Panc1 (cell line): ENCODE data around the gene THBS2. TPM values are rescaled to one million over a fixed set of nuclear protein-coding genes. Genes with fewer than 3 reads are reported as not detected.

ENCODE experiments used
- ATAC-seq: fragments of 200-7000 bp; cut with Tn5 transposase; 2 replicates; pipeline ENCODE4 v1.9.1; 2020; ENCODE audit warnings: mild to moderate bottlenecking, moderate library complexity
- BruUV-seq: library from RNA; stranded (reverse); fragments of 400-500 nt; replicated peaks from 2 replicates; lab custom pipeline; 2021; lab: Mats Ljungman, UMichigan
- CTCF ChIA-PET: fragments of 300-600 bp; sonication (Branson Sonifier 250); formaldehyde crosslinking; loops from one replicate; lab custom pipeline; 2022; ENCODE audit warnings: antibody characterized with exemption; lab: Charles Lee
- POLR2A ChIA-PET: fragments of 300-600 bp; sonication (Branson Sonifier 250); formaldehyde crosslinking; loops from one replicate; lab custom pipeline; 2022; ENCODE audit warnings: antibody characterized with exemption; lab: Charles Lee
- DNase-seq: peaks from one replicate; pipeline ENCODE4 v3.0.0-alpha.2; 2010; ENCODE audit warnings: low read depth, low spot score
- H3K27ac ChIP-seq: 2 replicates; pipeline ENCODE4 v1.5.1; 2011; ENCODE audit warnings: mild to moderate bottlenecking, low read length, inconsistent platforms
- H3K27me3 ChIP-seq: fragments of 200-500 bp; sonication (Bioruptor generic); 2 replicates; pipeline ENCODE4 v1.6.0; 2014; ENCODE audit warnings: low read length, inconsistent platforms; ENCODE audit not compliant: control insufficient read depth, insufficient read depth
- H3K36me3 ChIP-seq: fragments of 200-500 bp; sonication (Bioruptor generic); 2 replicates; pipeline ENCODE4 v1.5.1; 2014; ENCODE audit warnings: inconsistent platforms, mild to moderate bottlenecking, low read length, moderate library complexity; ENCODE audit not compliant: control insufficient read depth, insufficient read depth
- H3K4me1 ChIP-seq: 2 replicates; pipeline ENCODE4 v1.5.1; 2011; ENCODE audit warnings: inconsistent platforms, mild to moderate bottlenecking, low read length, moderate library complexity; ENCODE audit not compliant: control insufficient read depth, insufficient read depth
- H3K4me3 ChIP-seq, 2 experiments: 2 replicates each; pipeline ENCODE4 v1.5.1; 2011 to 2012; ENCODE audit warnings: low read depth in 2 of 2, low read length in 2 of 2, mild to moderate bottlenecking in 2 of 2, inconsistent platforms in 1 of 2, moderate library complexity in 1 of 2
- H3K9me3 ChIP-seq: fragments of 200-500 bp; sonication (Bioruptor generic); 2 replicates; pipeline ENCODE4 v1.5.1; 2014; ENCODE audit warnings: low read depth, mild to moderate bottlenecking, inconsistent platforms, low read length, moderate library complexity; ENCODE audit not compliant: control insufficient read depth, insufficient read depth
- POLR2AphosphoS5 ChIP-seq: IDR thresholded peaks from 2 replicates; pipeline ENCODE4 v1.6.1; 2012; ENCODE audit warnings: mild to moderate bottlenecking, low read depth, low read length, moderate library complexity
- SIN3A ChIP-seq: IDR thresholded peaks from 2 replicates; pipeline ENCODE4 v1.6.1; 2012; ENCODE audit warnings: low read depth, mild to moderate bottlenecking, low read length, moderate library complexity, borderline replicate concordance; ENCODE audit not compliant: insufficient read depth
- TCF7L2 ChIP-seq: IDR thresholded peaks from 2 replicates; pipeline ENCODE4 v1.6.1; 2011; ENCODE audit warnings: mild to moderate bottlenecking, low read depth, low read length, inconsistent platforms
- in situ Hi-C: cut with HindIII; loops from 2 replicates; pipeline ENCODE4 v1.10.0; 2016; ENCODE audit warnings: low sequenced_read_pairs, low pct_unique_long_range_greater_than_20kb
- intact Hi-C: fragments of 100-400 bp; cut with micrococcal nuclease; formaldehyde crosslinking; loops from one replicate; pipeline ENCODE4 v1.10.0; 2022; ENCODE audit not compliant: unreplicated experiment
- total RNA-seq: library from RNA; stranded (reverse); gene quantifications from one replicate; pipeline ENCODE4 v1.2.1, GENCODE V29; 2021; ENCODE audit not compliant: unreplicated experiment
- TF ChIP-seq, protein P1 (sequence below): fragments of 450-650 bp; IDR thresholded peaks from 2 replicates; pipeline ENCODE4 v1.5.1; 2017; ENCODE audit warnings: mild to moderate bottlenecking
- TF ChIP-seq, protein P2 (sequence below), 2 experiments: IDR thresholded peaks; 2 replicates each; pipeline ENCODE4 v1.6.1; 2011 to 2012; ENCODE audit warnings: low read depth in 2 of 2, control low read depth in 1 of 2, low read length in 1 of 2, mild to moderate bottlenecking in 1 of 2, moderate library complexity in 1 of 2; ENCODE audit not compliant: insufficient read depth in 1 of 2

THBS2 gene
- total RNA-seq, 1 experiment from 2014 or later = 0.05 TPM

DNA sequence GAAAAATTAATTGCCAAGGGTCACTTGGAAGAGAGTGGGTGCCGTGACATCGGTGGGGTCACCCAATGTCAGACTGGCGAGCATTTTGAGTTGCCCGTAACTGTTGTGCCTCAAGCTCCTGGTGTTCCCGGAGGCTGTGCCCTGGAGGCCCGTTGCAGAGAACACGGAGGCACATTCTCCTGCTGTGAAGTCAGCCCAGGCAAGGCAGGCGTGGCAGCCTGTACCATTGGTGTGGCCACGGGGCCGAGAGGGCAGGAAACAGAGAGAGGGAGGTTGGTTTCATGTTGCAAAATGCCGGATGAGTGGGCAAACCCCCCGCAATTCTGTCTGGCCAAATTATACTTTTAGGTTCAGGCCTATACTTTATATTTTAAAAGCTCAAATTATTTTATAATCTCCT, 81.2 kb downstream of the THBS2 start:
- DNase-seq (no peak), ATAC-seq (peak; percentile 77)
- in situ Hi-C loops (no loop called here), intact Hi-C loops (no loop called here)
- no peak for TF ChIP-seq TCF7L2
- TF ChIP-seq SIN3A = no peak
- TF ChIP-seq POLR2AphosphoS5 = no peak
- TF ChIP-seq, protein P1, sequence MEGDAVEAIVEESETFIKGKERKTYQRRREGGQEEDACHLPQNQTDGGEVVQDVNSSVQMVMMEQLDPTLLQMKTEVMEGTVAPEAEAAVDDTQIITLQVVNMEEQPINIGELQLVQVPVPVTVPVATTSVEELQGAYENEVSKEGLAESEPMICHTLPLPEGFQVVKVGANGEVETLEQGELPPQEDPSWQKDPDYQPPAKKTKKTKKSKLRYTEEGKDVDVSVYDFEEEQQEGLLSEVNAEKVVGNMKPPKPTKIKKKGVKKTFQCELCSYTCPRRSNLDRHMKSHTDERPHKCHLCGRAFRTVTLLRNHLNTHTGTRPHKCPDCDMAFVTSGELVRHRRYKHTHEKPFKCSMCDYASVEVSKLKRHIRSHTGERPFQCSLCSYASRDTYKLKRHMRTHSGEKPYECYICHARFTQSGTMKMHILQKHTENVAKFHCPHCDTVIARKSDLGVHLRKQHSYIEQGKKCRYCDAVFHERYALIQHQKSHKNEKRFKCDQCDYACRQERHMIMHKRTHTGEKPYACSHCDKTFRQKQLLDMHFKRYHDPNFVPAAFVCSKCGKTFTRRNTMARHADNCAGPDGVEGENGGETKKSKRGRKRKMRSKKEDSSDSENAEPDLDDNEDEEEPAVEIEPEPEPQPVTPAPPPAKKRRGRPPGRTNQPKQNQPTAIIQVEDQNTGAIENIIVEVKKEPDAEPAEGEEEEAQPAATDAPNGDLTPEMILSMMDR = no peak
- TF ChIP-seq, protein P2, sequence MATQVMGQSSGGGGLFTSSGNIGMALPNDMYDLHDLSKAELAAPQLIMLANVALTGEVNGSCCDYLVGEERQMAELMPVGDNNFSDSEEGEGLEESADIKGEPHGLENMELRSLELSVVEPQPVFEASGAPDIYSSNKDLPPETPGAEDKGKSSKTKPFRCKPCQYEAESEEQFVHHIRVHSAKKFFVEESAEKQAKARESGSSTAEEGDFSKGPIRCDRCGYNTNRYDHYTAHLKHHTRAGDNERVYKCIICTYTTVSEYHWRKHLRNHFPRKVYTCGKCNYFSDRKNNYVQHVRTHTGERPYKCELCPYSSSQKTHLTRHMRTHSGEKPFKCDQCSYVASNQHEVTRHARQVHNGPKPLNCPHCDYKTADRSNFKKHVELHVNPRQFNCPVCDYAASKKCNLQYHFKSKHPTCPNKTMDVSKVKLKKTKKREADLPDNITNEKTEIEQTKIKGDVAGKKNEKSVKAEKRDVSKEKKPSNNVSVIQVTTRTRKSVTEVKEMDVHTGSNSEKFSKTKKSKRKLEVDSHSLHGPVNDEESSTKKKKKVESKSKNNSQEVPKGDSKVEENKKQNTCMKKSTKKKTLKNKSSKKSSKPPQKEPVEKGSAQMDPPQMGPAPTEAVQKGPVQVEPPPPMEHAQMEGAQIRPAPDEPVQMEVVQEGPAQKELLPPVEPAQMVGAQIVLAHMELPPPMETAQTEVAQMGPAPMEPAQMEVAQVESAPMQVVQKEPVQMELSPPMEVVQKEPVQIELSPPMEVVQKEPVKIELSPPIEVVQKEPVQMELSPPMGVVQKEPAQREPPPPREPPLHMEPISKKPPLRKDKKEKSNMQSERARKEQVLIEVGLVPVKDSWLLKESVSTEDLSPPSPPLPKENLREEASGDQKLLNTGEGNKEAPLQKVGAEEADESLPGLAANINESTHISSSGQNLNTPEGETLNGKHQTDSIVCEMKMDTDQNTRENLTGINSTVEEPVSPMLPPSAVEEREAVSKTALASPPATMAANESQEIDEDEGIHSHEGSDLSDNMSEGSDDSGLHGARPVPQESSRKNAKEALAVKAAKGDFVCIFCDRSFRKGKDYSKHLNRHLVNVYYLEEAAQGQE (IDR thresholded peaks at IDR 0.05; ENCODE audit: insufficient read depth in 1 of 2, low read depth in 2 of 2, low read length in 1 of 2) = no peak
- CTCF ChIA-PET = no interaction called here
- Histone ChIP-seq H3K27me3 (no peaks in the 10 kb centered on the region), H3K9me3 (no peaks in the 10 kb centered on the region), H3K4me3 (0 out of 4 replicates have a peak overlapping the region, but pooled peaks of 1 of the 2 experiments have one; percentile 8), H3K36me3 (no peaks in the 10 kb centered on the region), H3K4me1 (peaks cover 7% of the 10 kb centered on the region; the same call in 1 of the 2 replicates), H3K27ac (no peak overlapping the region)
- BruUV-seq = no TSS peak
- POLR2A ChIA-PET = no interaction called here

DNA sequence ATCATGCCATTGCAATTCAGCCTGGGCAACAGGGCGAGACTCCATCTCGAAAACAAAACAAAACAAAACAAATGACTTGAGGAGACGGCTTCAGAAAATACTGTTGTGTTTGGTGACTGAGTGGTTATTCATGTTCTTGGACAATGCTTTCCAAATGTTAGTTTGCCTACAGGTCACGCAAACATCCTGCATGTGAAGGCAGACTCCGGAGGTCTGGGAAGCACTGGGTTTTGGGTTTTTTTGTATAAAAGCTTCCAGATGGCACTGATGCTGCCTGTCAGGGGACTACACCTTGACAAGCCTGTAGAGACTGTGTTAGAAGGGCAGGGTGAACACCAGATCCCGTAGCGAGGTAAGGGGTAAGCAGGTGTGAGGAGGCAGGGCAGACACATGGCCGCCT, 81.7 kb downstream of the THBS2 start:
- BruUV-seq = no TSS peak
- POLR2A ChIA-PET = no interaction called here
- ATAC-seq = 0 out of 2 replicates have a peak, but pooled peaks have one; percentile 50
- H3K4me1 ChIP-seq = peaks cover 7% of the 10 kb centered on the region; the same call in 1 of the 2 replicates
- CTCF ChIA-PET = no interaction called here
- H3K9me3 ChIP-seq = no peaks in the 10 kb centered on the region
- no peaks in the 10 kb centered on the region for H3K27me3 ChIP-seq
- in situ Hi-C loops (no loop called here), intact Hi-C loops (no loop called here)
- no peak for DNase-seq
- TF ChIP-seq, protein P1 = no peak
- TF ChIP-seq, protein P2 (IDR thresholded peaks at IDR 0.05; ENCODE audit: insufficient read depth in 1 of 2, low read depth in 2 of 2, low read length in 1 of 2) = no peak
- no peak for TF ChIP-seq POLR2AphosphoS5
- no peak for TF ChIP-seq TCF7L2
- TF ChIP-seq SIN3A = no peak
- no peaks in the 10 kb centered on the region for H3K36me3 ChIP-seq
- no peak overlapping the region for H3K4me3 ChIP-seq
- no peak overlapping the region for H3K27ac ChIP-seq
